Measurements from ENCODE around the gene DIP2B. TPM values are rescaled to one million over a fixed set of nuclear protein-coding genes. Genes with fewer than 3 reads are reported as not detected.

Gene DIP2B
- polyA plus RNA-seq, 1 of the 3 experiments (the other 2 are of a cell fraction): 6.6 TPM

GRCh38 chr12:50720085-50720484, 215.3 kb downstream of the DIP2B start:
- POLR2A ChIA-PET: no interaction called here

More at GRCh38 chr12:50720085-50720484, 215.3 kb downstream of the DIP2B start:
- Histone ChIP-seq H2AFZ (ENCODE audit: low read depth) (no peak overlapping the region), H3K36me3 (replicated peaks in 1 of 2; ENCODE audit: control insufficient read depth in 1 of 2, insufficient read depth in 2 of 2, low read length in 1 of 2) (peaks cover 39 to 46% of the 10 kb centered on the region in 2 experiments), H3K9me3 (no peaks in the 10 kb centered on the region), H4K20me1 (ENCODE audit: insufficient read depth) (no peaks in the 10 kb centered on the region), H3K9ac (no peak overlapping the region), H3K27ac (ENCODE audit: low read depth in 2 of 2, low read length in 1 of 2) (no peak overlapping the region), H3K27me3 (ENCODE audit: insufficient read depth) (no peaks in the 10 kb centered on the region), H3K4me1 (ENCODE audit: control insufficient read depth in 1 of 2, insufficient read depth in 2 of 2, low read depth in 1 of 2, low read length in 1 of 2) (no peaks in the 10 kb centered on the region), H3K4me3 (ENCODE audit: low read depth in 2 of 2, low read length in 1 of 2) (no peak overlapping the region), H3K79me2 (ENCODE audit: insufficient read depth) (no peaks in the 10 kb centered on the region), H3K9me2 (no peaks in the 10 kb centered on the region), H3K4me2 (no peak overlapping the region), H3F3A (replicated peaks; ENCODE audit: insufficient read depth) (peaks cover 2% of the 10 kb centered on the region)
- no peak for DNase-seq
- WGBS (ENCODE audit: low lambda C conversion rate): 100% methylated on average over 3 of the region's 3 CpGs
- no peak for TF ChIP-seq SMC3 (IDR thresholded peaks at IDR 0.05; ENCODE audit: low read depth, low read length)
- TF ChIP-seq FOSL2 (IDR thresholded peaks at IDR 0.05; ENCODE audit: borderline replicate concordance, low read depth): no peak
- TF ChIP-seq RCOR1 (IDR thresholded peaks at IDR 0.05; ENCODE audit: low read length): no peak
- TF ChIP-seq IRF3 (IDR thresholded peaks at IDR 0.05; ENCODE audit: low read depth, low read length): no peak
- TF ChIP-seq JUND (IDR thresholded peaks at IDR 0.05): no peak
- no peak for TF ChIP-seq MXI1 (IDR thresholded peaks at IDR 0.05; ENCODE audit: low read depth, low read length)
- no peak for TF ChIP-seq REST (IDR thresholded peaks at IDR 0.05; ENCODE audit: low read depth, low read length)
- TF ChIP-seq NFIC (IDR thresholded peaks at IDR 0.05; ENCODE audit: borderline replicate concordance): no peak
- TF ChIP-seq RXRA (IDR thresholded peaks at IDR 0.05; ENCODE audit: borderline replicate concordance, low read depth): no peak
- TF ChIP-seq PBX3 (IDR thresholded peaks at IDR 0.05): no peak
- TF ChIP-seq TAF1 (IDR thresholded peaks at IDR 0.05; ENCODE audit: borderline replicate concordance, low read depth, low read length): no peak
- TF ChIP-seq ELF1 (IDR thresholded peaks at IDR 0.05): no peak
- no peak for TF ChIP-seq YY1 (IDR thresholded peaks at IDR 0.05; ENCODE audit: low read depth)
- no peak for TF ChIP-seq FOXJ3 (CRISPR knock-in tag; IDR thresholded peaks at IDR 0.05)
- no peak for TF ChIP-seq ZBTB33 (IDR thresholded peaks at IDR 0.05; ENCODE audit: borderline replicate concordance, low read depth)
- TF ChIP-seq NRF1 (IDR thresholded peaks at IDR 0.05; ENCODE audit: low read depth, low read length): no peak
- no peak for TF ChIP-seq POLR2AphosphoS5 (IDR thresholded peaks at IDR 0.05; ENCODE audit: low read depth, low read length)
- TF ChIP-seq TEAD4 (IDR thresholded peaks at IDR 0.05; ENCODE audit: borderline replicate concordance, insufficient read depth): no peak
- no peak for TF ChIP-seq RFX5 (IDR thresholded peaks at IDR 0.05; ENCODE audit: low read length)
- CTCF ChIA-PET: interaction anchor here (0.9 to 2.4 kb wide), 2 partner anchors 15 to 275 kb away, joined by 4 to 7 read pairs; no protein-coding TSS in a partner anchor
